Thymus (tissue), 11 donors: ENCODE measurements around the gene NRXN3. TPM values are rescaled to one million over a fixed set of nuclear protein-coding genes. Genes with fewer than 3 reads are reported as not detected.

Experiments used
- DNase-seq, 9 donors: peaks; one replicate each; pipeline ENCODE4 v3.0.0-alpha.2; 2013; ENCODE audit warnings: low spot score in 9 of 9, low read depth in 6 of 9, missing footprints in 1 of 9
- H3K27ac ChIP-seq, 2 donors: one replicate each; pipeline ENCODE4 v1.5.1; 2013; ENCODE audit warnings: control low read depth in 1 of 2, low read depth in 1 of 2, low read length in 1 of 2, mild to moderate bottlenecking in 1 of 2, moderate library complexity in 1 of 2
- H3K27me3 ChIP-seq, 2 donors: one replicate each; pipeline ENCODE4 v1.5.1; 2013; ENCODE audit warnings: low read length in 1 of 2; ENCODE audit not compliant: control insufficient read depth in 2 of 2, insufficient read depth in 1 of 2
- H3K36me3 ChIP-seq, 2 donors: one replicate each; pipeline ENCODE4 v1.5.1; 2013; ENCODE audit warnings: low read length in 1 of 2, mild to moderate bottlenecking in 1 of 2, moderate library complexity in 1 of 2; ENCODE audit not compliant: control insufficient read depth in 2 of 2, insufficient read depth in 2 of 2
- H3K4me1 ChIP-seq, 2 donors: one replicate each; pipeline ENCODE4 v1.5.1; 2013; ENCODE audit warnings: low read length in 2 of 2; ENCODE audit not compliant: control insufficient read depth in 2 of 2, insufficient read depth in 2 of 2
- H3K4me3 ChIP-seq, 2 donors: one replicate each; pipeline ENCODE4 v1.5.1; 2013; ENCODE audit warnings: low read length in 2 of 2, control low read depth in 1 of 2, mild to moderate bottlenecking in 1 of 2
- H3K9me3 ChIP-seq, 2 donors: one replicate each; pipeline ENCODE4 v1.5.1; 2013; ENCODE audit warnings: low read length in 1 of 2, mild to moderate bottlenecking in 1 of 2; ENCODE audit not compliant: control insufficient read depth in 2 of 2, insufficient read depth in 1 of 2
- WGBS: extraction: QIAGEN DNeasy Blood & Tissue Kit; methylation state at CpG from one replicate; pipeline ENCODE4 v1.1.7; 2013; 5-methylcytosine and 5-hydroxymethylcytosine counted together
- polyA plus RNA-seq: library from polyadenylated mRNA; stranded (reverse); fragments of 200-250 nt; gene quantifications from one replicate; pipeline ENCODE4 v1.2.3, GENCODE V29; 2013
- total RNA-seq: library from RNA; stranded (reverse); fragments of 120-200 nt; gene quantifications from one replicate; pipeline ENCODE4 v1.2.4, GENCODE V29; 2013
- donor health status: healthy.

The NRXN3 gene
- total and polyA plus RNA-seq, 2 donors: 1.5 to 3.7 TPM

- WGBS: 52% methylated on average over 4 of the region's 4 CpGs
- peak in 1 of 9 donors; percentile 1 for DNase-seq
- H3K4me1 ChIP-seq: no peaks in the 10 kb centered on the region
Observed at GRCh38 chr14:79551523-79551922, 1381.3 kb downstream of the NRXN3 start.

GRCh38 chr14:79552778-79553177, 1382.6 kb downstream of the NRXN3 start:
- no peak for DNase-seq
- H3K4me1 ChIP-seq: no peaks in the 10 kb centered on the region
- 86% methylated on average over 1 of the region's 1 CpG for WGBS
- H3K9me3 ChIP-seq: no peaks in the 10 kb centered on the region
- no peaks in the 10 kb centered on the region for H3K36me3 ChIP-seq
- H3K4me3 ChIP-seq: no peak overlapping the region
- no peak overlapping the region for H3K27ac ChIP-seq
- no peaks in the 10 kb centered on the region for H3K27me3 ChIP-seq

More at GRCh38 chr14:79551523-79551922, 1381.3 kb downstream of the NRXN3 start:
- Histone ChIP-seq H3K27ac (no peak overlapping the region), H3K27me3 (no peaks in the 10 kb centered on the region), H3K4me3 (no peak overlapping the region), H3K9me3 (no peaks in the 10 kb centered on the region), H3K36me3 (no peaks in the 10 kb centered on the region)

DNA sequence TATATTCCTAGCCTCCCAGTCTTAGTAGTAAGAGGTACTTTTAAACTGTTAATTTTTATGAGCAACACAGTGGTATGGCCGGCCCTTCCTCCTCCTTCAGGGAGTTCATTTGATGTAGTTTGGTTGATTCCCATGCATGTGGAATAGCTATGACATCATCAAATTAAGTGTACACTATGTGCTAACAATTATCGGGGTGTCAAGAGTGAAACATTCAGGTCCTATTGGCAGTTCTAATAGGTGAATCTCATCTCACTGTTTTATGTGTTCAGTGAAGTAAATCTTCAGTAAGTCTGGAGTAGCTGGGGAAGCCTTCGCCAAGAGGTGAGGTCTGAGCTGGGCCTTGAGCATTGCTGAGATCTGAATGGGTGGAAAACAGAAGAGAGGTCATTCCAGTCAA, 1384.6 kb downstream of the NRXN3 start:
- DNase-seq: no peak
- Histone ChIP-seq H3K4me1 (no peaks in the 10 kb centered on the region), H3K36me3 (no peaks in the 10 kb centered on the region), H3K4me3 (no peak overlapping the region), H3K27me3 (no peaks in the 10 kb centered on the region), H3K9me3 (no peaks in the 10 kb centered on the region), H3K27ac (no peak overlapping the region)
- 95% methylated on average over 3 of the region's 3 CpGs for WGBS

- WGBS: 96% methylated on average over 4 of the region's 4 CpGs
- no peak for DNase-seq
- Histone ChIP-seq H3K27me3 (no peaks in the 10 kb centered on the region), H3K9me3 (no peaks in the 10 kb centered on the region), H3K36me3 (no peaks in the 10 kb centered on the region), H3K27ac (no peak overlapping the region), H3K4me1 (no peaks in the 10 kb centered on the region), H3K4me3 (no peak overlapping the region)
Observed at GRCh38 chr14:79555429-79555828, 1385.3 kb downstream of the NRXN3 start.

DNA sequence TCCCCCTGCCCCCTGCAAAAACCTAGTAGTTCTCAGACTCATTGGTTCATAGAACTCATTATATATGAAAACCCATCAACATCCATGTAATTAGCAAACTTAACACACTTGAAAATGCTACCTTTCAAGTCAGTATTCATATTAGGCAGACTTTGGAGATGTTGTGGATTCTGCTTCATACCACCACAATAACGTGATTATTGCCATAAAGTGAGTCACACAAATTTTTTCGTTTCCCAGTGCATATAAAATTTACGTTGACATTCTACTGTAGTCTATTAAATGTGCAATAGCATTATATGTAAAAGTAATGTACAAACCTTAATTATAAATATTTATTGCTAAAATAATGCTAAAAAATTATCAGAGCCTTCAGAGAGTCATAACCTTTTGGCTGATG, 1387.1 kb downstream of the NRXN3 start:
- no peaks in the 10 kb centered on the region for H3K9me3 ChIP-seq
- no peaks in the 10 kb centered on the region for H3K4me1 ChIP-seq
- WGBS: 87% methylated on average over 3 of the region's 3 CpGs
- H3K27me3 ChIP-seq: no peaks in the 10 kb centered on the region
- DNase-seq: no peak
- H3K27ac ChIP-seq: no peak overlapping the region
- no peak overlapping the region for H3K4me3 ChIP-seq
- H3K36me3 ChIP-seq: no peaks in the 10 kb centered on the region

- Histone ChIP-seq H3K9me3 (no peaks in the 10 kb centered on the region), H3K27me3 (no peaks in the 10 kb centered on the region), H3K36me3 (no peaks in the 10 kb centered on the region), H3K4me3 (no peak overlapping the region), H3K4me1 (no peaks in the 10 kb centered on the region), H3K27ac (no peak overlapping the region)
- no peak for DNase-seq
- WGBS: 84% methylated on average over 3 of the region's 3 CpGs
Observed at GRCh38 chr14:79562185-79562584, 1392.0 kb downstream of the NRXN3 start.

GRCh38 chr14:79564371-79564770, 1394.2 kb downstream of the NRXN3 start:
- Histone ChIP-seq H3K4me1 (no peaks in the 10 kb centered on the region), H3K9me3 (no peaks in the 10 kb centered on the region), H3K4me3 (no peak overlapping the region), H3K36me3 (no peaks in the 10 kb centered on the region), H3K27me3 (no peaks in the 10 kb centered on the region), H3K27ac (no peak overlapping the region)
- no peak for DNase-seq
- whole genome bisulfite sequencing: 95% methylated on average over 2 of the region's 2 CpGs

DNA sequence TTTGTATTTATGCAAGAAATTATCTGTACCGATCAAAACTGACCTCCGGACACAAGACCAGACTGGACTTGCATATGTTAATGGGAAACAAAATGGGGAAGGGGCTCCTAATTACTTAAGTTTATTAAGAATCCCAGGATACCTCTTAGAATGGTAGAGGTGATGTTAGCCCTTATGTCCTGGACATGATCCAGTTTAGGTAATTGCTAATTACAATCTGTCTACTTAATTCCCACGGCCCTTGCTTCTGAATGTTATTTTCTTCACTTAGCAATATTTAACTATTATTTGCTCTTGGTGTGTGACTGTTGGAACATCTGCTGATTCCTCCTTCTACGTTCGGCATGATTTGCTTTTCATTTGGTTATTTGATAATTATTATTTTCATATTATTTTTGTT, 1397.1 kb downstream of the NRXN3 start:
- WGBS: 97% methylated on average over 5 of the region's 5 CpGs
- Histone ChIP-seq H3K27me3 (no peaks in the 10 kb centered on the region), H3K9me3 (no peaks in the 10 kb centered on the region)

DNA sequence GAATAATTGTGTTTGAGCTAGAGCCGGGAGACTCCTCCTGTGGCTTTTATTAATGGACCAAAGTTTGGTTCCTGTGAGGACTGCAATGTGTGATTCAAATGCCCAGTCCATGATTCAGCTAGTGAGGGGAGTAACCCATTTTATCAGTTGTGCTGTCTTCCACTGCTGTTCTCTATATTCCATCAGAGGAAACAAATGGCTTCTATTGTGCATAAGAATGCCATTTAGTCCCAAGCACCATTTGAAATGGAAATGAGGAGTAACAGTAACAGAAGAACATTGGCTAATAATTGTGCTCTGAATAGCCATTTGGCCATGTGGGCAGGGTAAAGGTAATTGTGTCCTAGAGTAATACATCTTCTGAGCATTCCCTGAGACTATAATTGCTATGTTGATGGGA, 1398.4 kb downstream of the NRXN3 start:
- no peaks in the 10 kb centered on the region for H3K27me3 ChIP-seq
- WGBS: 77% methylated on average over 1 of the region's 1 CpG
- H3K9me3 ChIP-seq: no peaks in the 10 kb centered on the region

More for the DNA sequence above, 1397.1 kb downstream of the NRXN3 start:
- no peak overlapping the region for H3K4me3 ChIP-seq
- DNase-seq: no peak
- no peak overlapping the region for H3K27ac ChIP-seq
- H3K4me1 ChIP-seq: no peaks in the 10 kb centered on the region
- no peaks in the 10 kb centered on the region for H3K36me3 ChIP-seq

DNA sequence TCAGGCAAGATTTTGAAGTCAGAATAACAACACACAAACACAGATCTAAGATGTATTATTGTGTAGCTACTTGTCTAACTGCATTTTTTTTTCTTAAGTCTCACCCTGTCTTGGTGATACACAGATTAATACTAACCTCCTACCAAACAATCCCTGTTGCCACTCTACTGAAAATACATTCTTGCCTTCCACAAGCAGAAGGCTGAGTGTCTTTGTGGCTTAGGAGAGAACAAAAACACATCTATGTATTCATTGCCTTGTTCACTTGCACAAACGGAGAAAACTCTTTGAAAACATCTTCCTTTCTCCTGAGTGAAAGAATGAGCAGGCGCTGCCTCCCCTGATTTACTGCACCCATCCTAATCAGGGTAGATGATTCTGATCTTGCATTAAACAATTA, 1398.9 kb downstream of the NRXN3 start:
- Histone ChIP-seq H3K27me3 (no peaks in the 10 kb centered on the region), H3K4me3 (no peak overlapping the region), H3K9me3 (no peaks in the 10 kb centered on the region), H3K36me3 (no peaks in the 10 kb centered on the region), H3K4me1 (no peaks in the 10 kb centered on the region), H3K27ac (no peak overlapping the region)
- WGBS: 79% methylated on average over 2 of the region's 2 CpGs
- no peak for DNase-seq

More for the DNA sequence above, 1398.4 kb downstream of the NRXN3 start:
- H3K4me1 ChIP-seq: no peaks in the 10 kb centered on the region
- DNase-seq: no peak
- H3K27ac ChIP-seq: no peak overlapping the region
- H3K4me3 ChIP-seq: no peak overlapping the region
- H3K36me3 ChIP-seq: no peaks in the 10 kb centered on the region
